Heart right ventricle (tissue), 16 donors: Measurements from ENCODE around the gene GSTM2. TPM values are rescaled to one million over a fixed set of nuclear protein-coding genes. Genes with fewer than 3 reads are reported as not detected.

Experiments
- ATAC-seq, 8 donors: fragments of 200-7000 bp; cut with Tn5 transposase; one replicate each; pipeline ENCODE4 v1.9.1; 2020; ENCODE audit warnings: mild to moderate bottlenecking in 8 of 8, moderate library complexity in 8 of 8, moderate number of reproducible peaks in 1 of 8
- DNase-seq, 2 donors: peaks; one replicate each; pipeline ENCODE4 v3.0.0-alpha.2; 2020
- H3K27ac ChIP-seq, 10 donors: fragments of 200-600 bp; sonication (generic) in 2 of 10; one replicate each; pipeline versions ENCODE4 v1.5.0 to v1.8.0; 2020 to 2022; ENCODE audit warnings: mild to moderate bottlenecking in 3 of 10
- H3K27me3 ChIP-seq, 7 donors: fragments of 200-600 bp; one replicate each; pipeline ENCODE4 v1.8.0; 2021 to 2022; ENCODE audit warnings: mild to moderate bottlenecking in 2 of 7
- H3K36me3 ChIP-seq, 9 donors: fragments of 200-600 bp; sonication (generic) in 1 of 9; one replicate each; pipeline versions ENCODE4 v1.5.0 to v1.8.0; 2020 to 2022; ENCODE audit warnings: mild to moderate bottlenecking in 2 of 9
- H3K4me1 ChIP-seq, 9 donors: fragments of 200-600 bp; sonication (generic) in 1 of 9; one replicate each; pipeline versions ENCODE4 v1.5.0 to v1.8.0; 2020 to 2022; ENCODE audit warnings: mild to moderate bottlenecking in 4 of 9
- H3K4me3 ChIP-seq, 10 donors: fragments of 200-600 bp; sonication (generic) in 2 of 10; one replicate each; pipeline versions ENCODE4 v1.5.0 to v1.8.0; 2020 to 2022; ENCODE audit warnings: mild to moderate bottlenecking in 7 of 10, moderate library complexity in 2 of 10
- H3K9me3 ChIP-seq, 11 donors: fragments of 200-600 bp in 10 of 11; sonication (generic) in 2 of 11; one replicate each; pipeline versions ENCODE4 v1.5.0 to v1.8.0; 2013 to 2022; ENCODE audit warnings: mild to moderate bottlenecking in 2 of 11, control low read depth in 1 of 11, moderate library complexity in 1 of 11
- CTCF ChIP-seq, 9 donors: fragments of 200-600 bp; sonication (generic) in 2 of 9; IDR thresholded peaks; one replicate each; pipeline versions ENCODE4 v1.5.0 to v1.8.0; 2021 to 2022; ENCODE audit warnings: antibody characterized with exemption in 9 of 9, mild to moderate bottlenecking in 5 of 9, moderate library complexity in 1 of 9
- WGBS, 2 donors: extraction: QIAGEN DNeasy Blood & Tissue Kit; methylation state at CpG; one replicate each; pipeline ENCODE4 v1.1.7; 2013; ENCODE audit warnings: inconsistent platforms in 1 of 2; 5-methylcytosine and 5-hydroxymethylcytosine counted together
- intact Hi-C, 10 donors: fragments of 100-400 bp; cut with DNase I; formaldehyde crosslinking; loops; one replicate each; pipeline versions ENCODE4 v1.11.1 to v1.14.2; 2022
- polyA plus RNA-seq, 2 donors: library from polyadenylated mRNA; stranded (reverse); fragments of 200-250 nt; gene quantifications; one replicate each; pipeline ENCODE4 v1.2.3, GENCODE V29; 2013
- total RNA-seq, 10 donors: library from RNA; stranded (reverse); fragmentation: NEBNext Ultra II Directional in 3 of 10; extraction: Animal tissue kit (Norgen Biotek cat#: 25700) in 3 of 10; gene quantifications; one replicate each; pipeline versions ENCODE4 v1.2.1 to v1.2.4, GENCODE V29; 2021 to 2023
- donor health status: Arrhythmogenic right ventricular cardiomyopathy.
- donor health status: ischemic (EF 13 %, LVEDD 7.1; RV severe dilation, severe dysfunction).
- donor health status: healthy with polysubstance abuse.
- donor health status: DM: no; HTN: yes; CAD: no.
- donor health status: DM: no; HTN: no; CAD: no.
- donor health status: ischemic (EF 25% LVEDD 6.9; RV normal size, moderate dysfunction).
- donor health status: ischemic (EF 25% LVEDD 5.7; RV mildly dilated, moderate dysfunction).
- donor health status: healthy.
- donor health status: DM: yes; HTN: yes; CAD: no.
- donor health status: Ischemic cardiomyopathy.
- donor health status: ischemic (EF 35%, LVEDD 5.7; RV mildly dilated, moderate dysfunction).
- donor health status: nonischemic (EF 11% LVEDD 7.7; RV severe dilation, severe dysfunction).
- donor health status: DM: yes; HTN: yes; CAD: no.
- donor health status: PGD.
- donor health status: ischemic (EF 29% LVEDD 5.4; RV normal size, mild dysfunction).
- donor health status: nonischemic (EF 23%, LVEDD 6.1; RV moderate dilation, normal function).

The GSTM2 gene
- total and polyA plus RNA-seq, 12 donors, result 23.1 to 113 (median 68.1) TPM

- Histone ChIP-seq H3K4me3 (peak overlapping the region; percentile 45 to 77 (median 72)), H3K9me3 (no peaks in the 10 kb centered on the region), H3K27me3 (no peaks in the 10 kb centered on the region), H3K27ac (peak overlapping the region; percentile 1 to 97 (median 84)), H3K4me1 (peaks cover 9 to 81% (median 57%) of the 10 kb centered on the region in 9 donors), H3K36me3 (no peaks in the 10 kb centered on the region)
- ATAC-seq (peak; percentile 11 to 66 (median 51)), DNase-seq (peak in 1 of 2 donors; percentile 47)
- 0 to 1% methylated on average over 9 of the region's 9 CpGs for WGBS, 2 donors
- no peak for TF ChIP-seq CTCF (IDR thresholded peaks at IDR 0.05)
- intact Hi-C loops, result loop anchor here in 1 of 10 donors (5.0 kb wide), 1 partner anchor 73 kb away; the partner anchor contains the start of gene GNAI3
Measured at GRCh38 chr1:109620401-109620791, 47.5 kb upstream of the GSTM2 start.

- H3K4me1 ChIP-seq, result peaks cover 9 to 77% (median 57%) of the 10 kb centered on the region in 9 donors
- H3K27ac ChIP-seq, result peak overlapping the region; percentile 1 to 97 (median 84)
- DNase-seq (peak; percentile 93 to 94), ATAC-seq (peak; percentile 75 to 90 (median 84))
- intact Hi-C loops, result loop anchor here in 1 of 10 donors (5.0 kb wide), 1 partner anchor 74 kb away; the partner anchor contains the start of gene GNAI3
- 2% methylated on average over 18 of the region's 18 CpGs for WGBS, 2 donors
- no peaks in the 10 kb centered on the region for H3K9me3 ChIP-seq
- peak overlapping the region; percentile 45 to 77 (median 72) for H3K4me3 ChIP-seq
- peaks cover 0 to 2% (median 0%) of the 10 kb centered on the region in 9 donors for H3K36me3 ChIP-seq
- H3K27me3 ChIP-seq, result no peaks in the 10 kb centered on the region
- TF ChIP-seq CTCF (IDR thresholded peaks at IDR 0.05), result no peak
Measured at GRCh38 chr1:109620841-109621286, 47.0 kb upstream of the GSTM2 start.

GRCh38 chr1:109621379-109622136, 46.3 kb upstream of the GSTM2 start:
- Histone ChIP-seq H3K27me3 (no peaks in the 10 kb centered on the region), H3K27ac (peak overlapping the region in 6 of 10 donors; percentile 82 to 97 (median 86)), H3K4me1 (peaks cover 9 to 71% (median 57%) of the 10 kb centered on the region in 9 donors), H3K9me3 (no peaks in the 10 kb centered on the region), H3K4me3 (peak overlapping the region in 9 of 10 donors; percentile 45 to 77 (median 74)), H3K36me3 (peaks cover 0 to 9% (median 0%) of the 10 kb centered on the region in 9 donors)
- DNase-seq, result no peak
- no peak for ATAC-seq
- intact Hi-C loops, result loop anchor here in 1 of 10 donors (5.0 kb wide), 1 partner anchor 74 kb away; the partner anchor contains the start of gene GNAI3
- TF ChIP-seq CTCF (IDR thresholded peaks at IDR 0.05), result no peak
- WGBS, 2 donors, result 53 to 57% methylated on average over 13 of the region's 13 CpGs

GRCh38 chr1:109622137-109622892, 45.5 kb upstream of the GSTM2 start:
- TF ChIP-seq CTCF (IDR thresholded peaks at IDR 0.05), result no peak
- H3K4me1 ChIP-seq, result peaks cover 9 to 68% (median 57%) of the 10 kb centered on the region in 9 donors
- peaks cover 0 to 16% (median 0%) of the 10 kb centered on the region in 9 donors for H3K36me3 ChIP-seq
- no peaks in the 10 kb centered on the region for H3K9me3 ChIP-seq
- H3K4me3 ChIP-seq, result peak overlapping the region in 4 of 10 donors; percentile 62 to 77 (median 76)
- DNase-seq (no peak), ATAC-seq (no peak)
- 86 to 93% methylated on average over 11 of the region's 11 CpGs for WGBS, 2 donors
- intact Hi-C loops, result loop anchor here in 1 of 10 donors (5.0 kb wide), 1 partner anchor 75 kb away; the partner anchor contains the start of gene GNAI3
- H3K27me3 ChIP-seq, result no peaks in the 10 kb centered on the region
- H3K27ac ChIP-seq, result peak overlapping the region in 1 of 10 donors; percentile 97
